Coronary artery (tissue), 2 donors: Measurements from ENCODE around the gene NRCAM.

Source experiments
- DNase-seq: peaks from one replicate; pipeline ENCODE4 v3.0.0-alpha.2; 2017; ENCODE audit warnings: low spot score
- H3K27ac ChIP-seq, 2 donors: fragments of 200-600 bp; sonication (generic); one replicate each; pipeline ENCODE4 v1.5.1; 2016 to 2019
- H3K4me3 ChIP-seq: fragments of 200-600 bp; sonication (generic); 2 replicates; pipeline ENCODE4 v1.5.1; 2016; ENCODE audit warnings: mild to moderate bottlenecking, moderate library complexity
- TF ChIP-seq, protein P1 (sequence below): fragments of 200-600 bp; sonication (generic); IDR thresholded peaks from one replicate; pipeline ENCODE4 v1.5.1; 2019; ENCODE audit warnings: antibody characterized with exemption

Gene NRCAM

GRCh38 chr7:108136191-108136688 lies 320.0 kb downstream of the NRCAM start:
- no peak overlapping the region for H3K27ac ChIP-seq
- TF ChIP-seq, protein P1, sequence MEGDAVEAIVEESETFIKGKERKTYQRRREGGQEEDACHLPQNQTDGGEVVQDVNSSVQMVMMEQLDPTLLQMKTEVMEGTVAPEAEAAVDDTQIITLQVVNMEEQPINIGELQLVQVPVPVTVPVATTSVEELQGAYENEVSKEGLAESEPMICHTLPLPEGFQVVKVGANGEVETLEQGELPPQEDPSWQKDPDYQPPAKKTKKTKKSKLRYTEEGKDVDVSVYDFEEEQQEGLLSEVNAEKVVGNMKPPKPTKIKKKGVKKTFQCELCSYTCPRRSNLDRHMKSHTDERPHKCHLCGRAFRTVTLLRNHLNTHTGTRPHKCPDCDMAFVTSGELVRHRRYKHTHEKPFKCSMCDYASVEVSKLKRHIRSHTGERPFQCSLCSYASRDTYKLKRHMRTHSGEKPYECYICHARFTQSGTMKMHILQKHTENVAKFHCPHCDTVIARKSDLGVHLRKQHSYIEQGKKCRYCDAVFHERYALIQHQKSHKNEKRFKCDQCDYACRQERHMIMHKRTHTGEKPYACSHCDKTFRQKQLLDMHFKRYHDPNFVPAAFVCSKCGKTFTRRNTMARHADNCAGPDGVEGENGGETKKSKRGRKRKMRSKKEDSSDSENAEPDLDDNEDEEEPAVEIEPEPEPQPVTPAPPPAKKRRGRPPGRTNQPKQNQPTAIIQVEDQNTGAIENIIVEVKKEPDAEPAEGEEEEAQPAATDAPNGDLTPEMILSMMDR: no peak
- no peak for DNase-seq
- H3K4me3 ChIP-seq: no peak overlapping the region

DNA sequence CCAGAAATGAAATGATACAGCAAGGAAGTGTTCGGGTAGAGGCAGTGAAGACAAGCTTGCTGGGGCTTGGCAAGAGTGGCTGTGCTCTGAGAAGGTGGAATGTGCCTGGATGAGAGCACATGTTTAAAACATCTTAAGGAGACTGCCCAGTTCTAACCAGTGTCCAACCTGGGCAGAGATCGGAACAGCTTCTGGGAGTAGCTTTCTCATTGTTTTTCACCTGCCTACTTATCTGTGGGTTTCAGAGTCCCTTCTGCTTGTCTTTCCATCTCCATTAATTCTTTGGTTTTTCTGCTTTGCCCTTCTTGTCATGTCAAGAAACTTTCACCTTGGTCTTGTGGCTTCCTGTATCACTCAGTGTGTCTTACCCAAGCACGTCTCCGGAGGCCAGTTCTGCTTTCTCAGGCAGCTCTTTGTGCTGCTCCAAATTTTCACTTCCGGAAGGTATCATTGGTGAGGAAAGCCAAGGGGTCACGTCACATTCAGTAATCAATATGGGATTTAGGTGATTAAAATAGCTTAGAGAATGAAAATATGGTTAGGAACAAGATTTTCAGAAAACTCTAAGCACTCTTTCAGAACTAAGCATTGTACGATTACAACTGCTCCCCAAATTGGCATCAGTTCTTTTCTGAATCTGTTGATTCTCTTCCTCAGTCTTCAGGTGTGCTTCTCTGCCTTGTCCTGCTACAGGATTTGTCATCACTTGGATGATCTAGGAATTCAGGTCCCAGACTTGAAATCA lies 320.6 kb downstream of the NRCAM start:
- Histone ChIP-seq H3K27ac (no peak overlapping the region), H3K4me3 (no peak overlapping the region)
- TF ChIP-seq, protein P1: no peak
- DNase-seq: no peak

GRCh38 chr7:108134486-108134885 lies 321.8 kb downstream of the NRCAM start:
- no peak overlapping the region for H3K27ac ChIP-seq
- no peak overlapping the region for H3K4me3 ChIP-seq
- no peak for DNase-seq
- TF ChIP-seq, protein P1: no peak

GRCh38 chr7:108132551-108133265 lies 323.5 kb downstream of the NRCAM start:
- Histone ChIP-seq H3K27ac (no peak overlapping the region), H3K4me3 (no peak overlapping the region)
- no peak for DNase-seq
- TF ChIP-seq, protein P1: no peak

DNA sequence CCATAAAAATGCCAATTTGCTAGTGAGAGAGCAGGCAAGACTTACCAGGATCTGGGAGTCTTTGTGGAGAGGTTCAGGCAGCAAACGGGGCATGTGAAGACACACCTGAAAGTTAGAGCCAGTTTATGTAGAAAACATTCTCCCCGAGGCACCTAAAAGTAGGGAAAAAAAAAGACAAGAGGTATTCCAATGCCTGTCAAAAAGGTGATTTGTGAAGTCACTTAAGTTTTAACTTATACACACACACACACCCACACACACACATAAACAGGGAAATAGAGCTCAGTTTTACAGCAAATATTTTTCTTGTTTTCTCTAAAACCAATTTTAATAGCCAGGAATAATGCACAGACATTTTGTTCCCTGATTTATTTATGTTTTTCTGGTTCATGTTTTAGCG lies 326.0 kb downstream of the NRCAM start, which contains the start of gene LAMB4:
TSS of gene LAMB4 (minus strand) at position 101 of the 400 bp plus-strand sequence. CDS start 7,197 bp downstream, outside the sequence.
- DNase-seq: no peak
- TF ChIP-seq, protein P1: no peak
- Histone ChIP-seq H3K4me3 (no peak within 1 kb of the TSS), H3K27ac (no peak within 1 kb of the TSS)

DNA sequence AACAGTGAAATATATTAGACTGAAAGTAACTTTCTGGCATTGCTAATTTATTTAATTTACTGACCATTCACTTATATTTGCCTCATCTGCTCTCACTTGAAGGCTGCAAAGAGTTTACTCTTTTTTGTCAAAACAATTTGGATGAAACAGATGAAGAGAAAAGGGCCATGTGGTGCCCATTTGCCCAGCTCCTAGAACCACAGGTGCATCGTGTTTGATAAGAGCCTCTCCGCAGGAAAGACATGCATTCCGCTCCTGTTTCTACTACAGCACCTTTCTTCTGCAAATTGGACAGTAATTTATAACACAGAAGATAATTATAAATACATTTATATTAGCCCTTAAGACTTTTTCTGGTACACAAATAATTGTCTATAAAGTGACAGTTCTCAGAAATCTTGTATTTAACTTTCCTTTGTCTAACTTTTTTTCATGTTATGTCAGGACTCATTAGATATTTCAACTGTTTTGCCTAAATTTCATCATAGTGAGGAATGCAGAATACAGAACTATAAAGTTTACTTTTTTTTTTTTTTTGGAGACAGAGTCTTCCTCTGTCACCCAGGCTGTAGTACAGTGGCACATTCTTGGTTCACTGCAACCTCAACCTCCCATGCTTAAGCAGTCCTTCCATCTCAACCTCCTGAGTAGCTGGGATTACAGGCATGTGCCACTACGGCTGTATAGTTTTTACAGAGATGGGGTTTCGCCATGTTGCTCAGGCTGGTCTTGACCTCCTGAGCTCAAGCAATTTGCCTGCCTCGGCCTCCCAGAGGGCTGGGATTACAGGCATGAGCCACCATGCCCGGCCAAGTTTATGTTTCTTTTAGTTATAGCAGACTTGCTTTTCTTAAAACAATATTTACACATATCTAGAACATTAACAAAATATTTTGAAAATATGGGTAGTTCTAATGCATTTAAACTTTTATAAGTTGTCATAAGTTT lies 326.9 kb downstream of the NRCAM start:
- Histone ChIP-seq H3K27ac (no peak overlapping the region), H3K4me3 (no peak overlapping the region)
- TF ChIP-seq, protein P1: no peak
- no peak for DNase-seq
